ENCODE data around the gene HIVEP3.

GRCh38 chr1:41468122-41468762 is 450.5 kb downstream of the HIVEP3 start:
- TF ChIP-seq CTCF (IDR thresholded peaks at IDR 0.05; ENCODE audit: insufficient read depth, low read depth, low read length) (no peak), EZH2 (IDR thresholded peaks at IDR 0.05; ENCODE audit: insufficient read depth, low read length) (no peak)

Data from astrocyte (in vitro differentiated cells and primary cell).